ENCODE measurements around the gene ATF1. TPM values are rescaled to one million over a fixed set of nuclear protein-coding genes. Genes with fewer than 3 reads are reported as not detected.

The ATF1 gene
- total RNA-seq, 1 donor from 2014 or later, result 7.1 TPM

GRCh38 chr12:50749459-50749882 is 14.4 kb upstream of the ATF1 start:
- no peaks in the 10 kb centered on the region for H3K4me1 Mint-ChIP-seq (ENCODE audit: low read depth, unreplicated experiment)
- no peak for TF ChIP-seq CTCF (IDR thresholded peaks at IDR 0.05; ENCODE audit: partially characterized antibody, unreplicated experiment)
- no peak overlapping the region for H3K27ac Mint-ChIP-seq (ENCODE audit: unreplicated experiment)
- H3K9me3 Mint-ChIP-seq (ENCODE audit: unreplicated experiment), result peaks cover 1% of the 10 kb centered on the region
- H3K27me3 Mint-ChIP-seq (ENCODE audit: unreplicated experiment), result peaks cover 5% of the 10 kb centered on the region
- DNase-seq, result no peak
- H3K36me3 Mint-ChIP-seq (ENCODE audit: unreplicated experiment), result no peaks in the 10 kb centered on the region
- H3K4me3 Mint-ChIP-seq (ENCODE audit: unreplicated experiment), result no peak overlapping the region

- H3K4me1 Mint-ChIP-seq (ENCODE audit: low read depth, unreplicated experiment), result no peaks in the 10 kb centered on the region
- no peak overlapping the region for H3K4me3 Mint-ChIP-seq (ENCODE audit: unreplicated experiment)
- H3K27ac Mint-ChIP-seq (ENCODE audit: unreplicated experiment), result no peak overlapping the region
- DNase-seq, result no peak
- H3K36me3 Mint-ChIP-seq (ENCODE audit: unreplicated experiment), result no peaks in the 10 kb centered on the region
- H3K27me3 Mint-ChIP-seq (ENCODE audit: unreplicated experiment), result peaks cover 5% of the 10 kb centered on the region
- peaks cover 1% of the 10 kb centered on the region for H3K9me3 Mint-ChIP-seq (ENCODE audit: unreplicated experiment)
- no peak for TF ChIP-seq CTCF (IDR thresholded peaks at IDR 0.05; ENCODE audit: partially characterized antibody, unreplicated experiment)
Observed at GRCh38 chr12:50750366-50750765, 13.5 kb upstream of the ATF1 start.

GRCh38 chr12:50751948-50752721 is 11.8 kb upstream of the ATF1 start:
- no peak overlapping the region for H3K4me3 Mint-ChIP-seq (ENCODE audit: unreplicated experiment)
- no peak overlapping the region for H3K27ac Mint-ChIP-seq (ENCODE audit: unreplicated experiment)
- no peak for DNase-seq
- no peaks in the 10 kb centered on the region for H3K4me1 Mint-ChIP-seq (ENCODE audit: low read depth, unreplicated experiment)
- H3K9me3 Mint-ChIP-seq (ENCODE audit: unreplicated experiment), result peaks cover 1% of the 10 kb centered on the region
- H3K27me3 Mint-ChIP-seq (ENCODE audit: unreplicated experiment), result peaks cover 2% of the 10 kb centered on the region
- no peaks in the 10 kb centered on the region for H3K36me3 Mint-ChIP-seq (ENCODE audit: unreplicated experiment)
- TF ChIP-seq CTCF (IDR thresholded peaks at IDR 0.05; ENCODE audit: partially characterized antibody, unreplicated experiment), result no peak

- Mint-ChIP-seq H3K36me3 (ENCODE audit: unreplicated experiment) (no peaks in the 10 kb centered on the region), H3K4me1 (ENCODE audit: low read depth, unreplicated experiment) (no peaks in the 10 kb centered on the region), H3K9me3 (ENCODE audit: unreplicated experiment) (peaks cover 1% of the 10 kb centered on the region), H3K27me3 (ENCODE audit: unreplicated experiment) (peaks cover 2% of the 10 kb centered on the region), H3K27ac (ENCODE audit: unreplicated experiment) (no peak overlapping the region), H3K4me3 (ENCODE audit: unreplicated experiment) (no peak overlapping the region)
- no peak for DNase-seq
- TF ChIP-seq CTCF (IDR thresholded peaks at IDR 0.05; ENCODE audit: partially characterized antibody, unreplicated experiment), result no peak
Observed at GRCh38 chr12:50753232-50753769, 10.6 kb upstream of the ATF1 start.
